ENCODE measurements around the gene MAB21L4. TPM values are rescaled to one million over a fixed set of nuclear protein-coding genes. Genes with fewer than 3 reads are reported as not detected.

Gene MAB21L4
- polyA plus RNA-seq, 3 donors from 2014 or later = not detected

DNA sequence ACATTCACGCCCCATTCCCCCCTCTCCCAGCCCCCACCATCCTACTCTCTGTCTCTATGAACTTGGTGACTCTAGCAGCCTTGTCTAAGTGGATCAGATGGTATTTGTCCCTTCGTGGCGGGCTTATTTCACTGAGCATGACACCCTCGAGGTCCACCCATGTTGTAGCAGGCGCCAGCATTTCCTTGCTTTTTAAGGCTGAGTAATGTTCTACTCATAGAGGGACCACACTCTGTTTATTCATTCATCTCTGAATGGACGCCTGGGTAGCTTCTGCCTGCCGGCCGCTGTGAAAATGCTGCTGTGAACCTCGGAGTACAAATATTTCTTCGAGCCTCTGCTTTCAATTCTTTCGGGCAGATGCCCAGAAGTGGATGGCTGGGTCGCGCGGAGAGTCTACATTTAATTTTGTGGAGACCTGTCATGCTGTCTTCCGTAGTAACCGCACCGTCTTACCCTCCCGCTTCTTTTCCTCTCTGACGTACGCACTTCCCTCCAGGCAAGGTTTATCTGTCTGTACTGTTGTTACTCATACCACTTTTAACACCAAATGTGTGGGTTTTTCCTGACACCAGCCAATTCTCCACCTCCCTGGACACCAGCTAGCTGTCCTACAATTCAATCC lies 15.8 kb upstream of the MAB21L4 start:
- no peak for DNase-seq
- no peaks in the 10 kb centered on the region for H3K36me3 Mint-ChIP-seq
- H3K4me3 Mint-ChIP-seq = no peak overlapping the region
- no peaks in the 10 kb centered on the region for H3K4me1 Mint-ChIP-seq
- H3K27ac Mint-ChIP-seq = no peak overlapping the region
- H3K27me3 Mint-ChIP-seq (ENCODE audit: low read depth in 3 of 3) = peaks cover 2 to 6% (median 4%) of the 10 kb centered on the region in 3 donors
- peaks cover 0 to 1% (median 0%) of the 10 kb centered on the region in 6 donors for H3K9me3 Mint-ChIP-seq

DNA sequence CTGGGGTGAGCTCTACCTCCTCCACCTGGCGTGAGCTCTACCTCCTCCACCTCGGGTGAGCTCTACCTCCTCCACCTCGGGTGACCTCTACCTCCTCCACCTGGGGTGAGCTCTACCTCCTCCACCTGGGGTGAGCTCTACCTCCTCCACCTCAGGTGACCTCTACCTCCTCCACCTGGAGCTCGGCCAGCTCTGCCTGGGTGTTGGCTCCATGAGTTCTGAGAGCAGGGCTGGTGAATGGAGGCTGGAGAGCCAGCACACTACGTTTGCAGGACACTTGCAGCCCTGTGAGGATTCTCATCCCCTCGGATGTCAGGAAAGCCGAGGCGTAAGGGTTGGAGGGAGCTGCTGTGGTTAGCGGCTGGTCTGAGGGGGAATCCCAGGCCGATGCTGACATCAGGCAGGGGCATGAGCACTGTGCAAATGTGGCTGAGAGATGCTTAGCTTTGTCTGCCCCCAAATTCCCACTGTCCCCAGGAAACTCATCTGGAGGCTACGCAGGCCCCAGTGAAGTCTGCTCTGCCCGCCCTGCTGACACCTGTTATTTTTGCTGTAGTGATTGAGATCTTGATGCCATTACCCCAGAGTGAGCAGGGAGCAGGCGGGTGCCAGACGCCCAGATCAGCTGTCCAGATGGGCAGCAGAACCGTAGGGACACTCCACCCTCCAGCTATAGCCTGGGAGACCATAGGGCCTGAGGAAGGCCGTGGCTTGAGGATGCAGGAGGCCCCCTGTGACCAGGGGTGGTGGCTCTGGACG lies 13.4 kb upstream of the MAB21L4 start:
- no peak for DNase-seq
- H3K9me3 Mint-ChIP-seq = peaks cover 0 to 1% (median 0%) of the 10 kb centered on the region in 6 donors
- H3K27me3 Mint-ChIP-seq (ENCODE audit: low read depth in 3 of 3) = peaks cover 2 to 6% (median 4%) of the 10 kb centered on the region in 3 donors
- H3K4me1 Mint-ChIP-seq = no peaks in the 10 kb centered on the region
- H3K4me3 Mint-ChIP-seq = no peak overlapping the region
- H3K27ac Mint-ChIP-seq = no peak overlapping the region
- H3K36me3 Mint-ChIP-seq = no peaks in the 10 kb centered on the region

DNA sequence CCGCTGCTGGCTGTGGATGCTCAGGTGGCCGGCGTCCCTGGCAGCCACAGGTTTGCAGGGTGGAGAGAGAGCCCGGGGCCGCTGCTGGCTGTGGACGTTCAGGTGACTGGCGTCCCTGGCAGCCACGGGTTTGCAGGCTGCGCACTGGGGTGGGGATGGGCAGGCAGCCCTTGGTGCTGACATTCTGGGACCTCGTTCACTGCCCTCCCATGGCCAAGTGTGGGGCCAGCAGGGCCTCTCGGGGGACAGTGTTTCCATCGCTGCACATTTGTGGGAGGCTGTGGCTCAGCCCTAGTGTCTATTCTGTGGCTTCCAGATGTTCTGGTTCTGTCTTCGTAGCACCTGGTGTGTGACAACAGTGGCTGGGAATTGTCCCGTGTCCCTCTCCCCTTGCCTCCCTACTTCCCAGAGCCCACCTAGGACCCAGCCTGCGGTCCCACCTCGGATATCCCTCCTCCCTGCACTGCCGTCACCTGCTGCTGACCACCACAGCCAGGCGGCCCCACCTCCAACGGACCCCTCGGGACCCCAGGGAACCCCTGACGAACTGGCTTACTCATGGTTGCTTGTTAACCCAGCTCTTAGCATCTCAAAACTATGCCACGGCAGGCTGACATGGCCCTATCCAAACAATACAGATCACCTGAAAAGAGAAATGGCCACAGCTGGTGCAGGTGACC lies 11.1 kb upstream of the MAB21L4 start:
- no peak for DNase-seq
- Mint-ChIP-seq H3K4me1 (no peaks in the 10 kb centered on the region), H3K9me3 (no peaks in the 10 kb centered on the region), H3K4me3 (no peak overlapping the region), H3K36me3 (no peaks in the 10 kb centered on the region), H3K27ac (no peak overlapping the region), H3K27me3 (ENCODE audit: low read depth in 3 of 3) (peaks cover 0 to 5% (median 2%) of the 10 kb centered on the region in 3 donors)

DNA sequence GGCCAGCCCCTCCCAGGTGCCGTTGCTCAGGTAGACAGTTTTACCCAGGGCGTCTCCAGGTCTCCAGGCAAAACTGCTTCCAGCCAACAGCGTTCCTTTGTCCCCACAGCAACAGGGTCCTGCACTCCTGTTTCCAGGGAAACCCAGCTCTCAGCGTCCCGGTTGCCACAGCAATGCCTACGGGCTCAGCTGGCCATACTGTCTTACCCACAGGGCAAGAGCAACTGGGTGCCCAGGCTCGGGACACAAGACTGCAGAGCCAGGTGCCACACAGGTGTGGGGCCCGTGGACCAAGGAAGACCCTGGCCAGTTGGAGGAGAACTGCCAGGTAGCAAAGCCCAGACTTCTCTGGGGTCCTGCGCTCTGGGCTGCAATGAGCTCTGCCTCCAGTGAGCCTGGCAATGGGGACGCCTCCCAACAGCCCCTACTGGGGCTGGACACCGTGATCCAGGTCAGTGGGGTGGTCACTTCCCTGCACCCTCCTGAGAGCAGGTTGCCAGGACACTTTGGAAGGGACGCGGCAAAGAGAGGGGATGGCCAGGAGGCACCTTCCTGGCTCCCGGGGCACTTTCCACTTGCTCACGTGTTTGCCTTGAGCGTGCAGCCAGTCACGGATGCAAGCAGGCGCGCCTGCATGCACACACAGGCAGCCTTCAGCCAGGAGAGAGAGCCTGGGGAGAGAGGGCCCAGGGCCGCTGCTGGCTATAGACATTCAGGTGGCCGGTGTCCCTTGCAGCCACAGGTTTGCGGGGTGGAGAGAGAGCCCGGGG lies 10.4 kb upstream of the MAB21L4 start, which contains the start of gene CROCC2:
Gene CROCC2, plus strand, starts transcription at position 196 of the 770 bp plus-strand sequence. Its CDS starts 178 bp downstream, at position 374.
- no peak for DNase-seq
- peaks cover 0 to 4% (median 2%) of the 10 kb centered on the region in 3 donors for H3K27me3 Mint-ChIP-seq (ENCODE audit: low read depth in 3 of 3)
- no peaks in the 10 kb centered on the region for H3K4me1 Mint-ChIP-seq
- no peaks in the 10 kb centered on the region for H3K9me3 Mint-ChIP-seq
- no peak within 1 kb of the TSS for H3K27ac Mint-ChIP-seq
- H3K4me3 Mint-ChIP-seq = no peak within 1 kb of the TSS
- no peaks in the 10 kb centered on the region for H3K36me3 Mint-ChIP-seq

DNA sequence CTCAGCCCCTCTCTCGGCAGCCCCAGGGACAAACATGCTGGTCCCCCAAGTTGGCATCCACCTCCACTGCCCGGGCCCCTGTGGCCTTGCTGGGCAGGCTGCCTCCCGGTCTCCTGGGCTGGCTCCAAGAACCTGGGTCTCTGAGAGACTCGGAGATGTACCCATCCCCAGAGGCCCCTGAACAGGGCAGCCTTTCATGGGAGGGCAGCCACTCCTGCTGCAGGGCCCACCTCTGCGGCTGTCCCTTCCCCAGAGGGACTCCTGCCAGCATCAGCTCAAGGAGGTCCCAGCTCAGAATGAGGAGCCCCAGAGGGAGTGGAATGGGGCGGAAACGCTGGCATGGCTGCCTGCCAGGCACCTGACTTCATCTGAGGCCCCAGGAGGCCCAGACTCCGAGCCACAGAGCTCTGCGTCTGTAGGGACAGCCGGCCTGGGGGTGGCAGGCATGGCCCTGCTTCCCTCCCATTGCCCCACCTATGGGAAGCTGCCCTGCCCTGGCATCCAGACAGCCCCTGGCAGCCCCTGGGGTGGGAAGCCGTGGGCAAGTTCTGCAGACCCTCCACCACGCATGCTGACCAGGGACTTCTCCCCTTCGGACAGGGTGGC lies 9.3 kb upstream of the MAB21L4 start:
- H3K4me1 Mint-ChIP-seq = no peaks in the 10 kb centered on the region
- H3K27me3 Mint-ChIP-seq (ENCODE audit: low read depth in 3 of 3) = peaks cover 0 to 4% (median 2%) of the 10 kb centered on the region in 3 donors
- no peaks in the 10 kb centered on the region for H3K9me3 Mint-ChIP-seq
- no peak overlapping the region for H3K4me3 Mint-ChIP-seq
- H3K36me3 Mint-ChIP-seq = no peaks in the 10 kb centered on the region
- no peak for DNase-seq
- no peak overlapping the region for H3K27ac Mint-ChIP-seq

DNA sequence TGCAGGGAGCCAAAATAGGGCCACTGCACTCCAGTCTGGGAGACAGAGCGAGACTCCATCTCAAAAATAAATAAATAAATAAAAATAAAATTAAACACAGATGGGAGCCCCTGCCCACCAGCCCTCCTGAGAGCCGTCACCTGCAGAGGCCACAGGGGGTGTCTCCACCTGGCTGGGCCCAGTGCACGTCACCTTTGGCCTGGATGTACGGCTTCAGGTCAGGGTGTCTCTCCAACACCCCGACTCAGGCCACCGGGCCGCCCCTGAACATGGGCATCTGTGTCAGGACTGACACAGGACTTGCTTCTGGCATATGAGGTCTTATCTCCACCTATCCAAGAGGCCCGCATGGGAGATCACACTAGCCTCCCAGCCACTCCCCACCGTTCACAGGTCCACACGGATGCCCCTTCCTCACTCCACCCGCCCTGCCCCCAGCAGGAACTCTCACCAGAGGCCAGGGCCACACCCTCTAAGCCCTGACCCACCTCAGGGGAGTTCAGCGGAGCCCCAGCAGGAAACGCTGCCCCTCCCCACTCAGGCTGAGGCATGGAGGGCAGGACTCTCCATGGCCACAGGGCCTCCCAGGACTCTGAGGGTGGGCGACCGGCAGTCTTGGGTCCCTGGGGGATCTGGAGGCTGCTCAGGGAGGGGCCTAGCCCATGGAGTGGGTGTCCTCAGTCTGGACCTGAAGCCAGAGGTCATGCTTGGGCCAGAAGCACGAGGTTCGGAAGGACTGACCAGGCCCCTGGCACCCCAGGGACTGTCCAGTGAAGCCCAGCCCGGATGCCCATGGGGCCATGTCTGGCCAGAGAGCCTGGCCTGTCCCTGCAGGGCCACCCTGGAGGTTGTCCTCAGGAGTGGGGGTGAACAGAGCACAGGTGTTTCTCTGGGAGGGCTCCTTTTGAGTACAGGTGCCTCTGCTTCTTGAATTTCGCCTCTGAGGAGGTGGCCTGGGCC lies 8.5 kb upstream of the MAB21L4 start:
- Mint-ChIP-seq H3K9me3 (no peaks in the 10 kb centered on the region), H3K27me3 (ENCODE audit: low read depth in 3 of 3) (peaks cover 0 to 4% (median 2%) of the 10 kb centered on the region in 3 donors), H3K27ac (no peak overlapping the region), H3K36me3 (no peaks in the 10 kb centered on the region), H3K4me1 (no peaks in the 10 kb centered on the region), H3K4me3 (no peak overlapping the region)
- no peak for DNase-seq

DNA sequence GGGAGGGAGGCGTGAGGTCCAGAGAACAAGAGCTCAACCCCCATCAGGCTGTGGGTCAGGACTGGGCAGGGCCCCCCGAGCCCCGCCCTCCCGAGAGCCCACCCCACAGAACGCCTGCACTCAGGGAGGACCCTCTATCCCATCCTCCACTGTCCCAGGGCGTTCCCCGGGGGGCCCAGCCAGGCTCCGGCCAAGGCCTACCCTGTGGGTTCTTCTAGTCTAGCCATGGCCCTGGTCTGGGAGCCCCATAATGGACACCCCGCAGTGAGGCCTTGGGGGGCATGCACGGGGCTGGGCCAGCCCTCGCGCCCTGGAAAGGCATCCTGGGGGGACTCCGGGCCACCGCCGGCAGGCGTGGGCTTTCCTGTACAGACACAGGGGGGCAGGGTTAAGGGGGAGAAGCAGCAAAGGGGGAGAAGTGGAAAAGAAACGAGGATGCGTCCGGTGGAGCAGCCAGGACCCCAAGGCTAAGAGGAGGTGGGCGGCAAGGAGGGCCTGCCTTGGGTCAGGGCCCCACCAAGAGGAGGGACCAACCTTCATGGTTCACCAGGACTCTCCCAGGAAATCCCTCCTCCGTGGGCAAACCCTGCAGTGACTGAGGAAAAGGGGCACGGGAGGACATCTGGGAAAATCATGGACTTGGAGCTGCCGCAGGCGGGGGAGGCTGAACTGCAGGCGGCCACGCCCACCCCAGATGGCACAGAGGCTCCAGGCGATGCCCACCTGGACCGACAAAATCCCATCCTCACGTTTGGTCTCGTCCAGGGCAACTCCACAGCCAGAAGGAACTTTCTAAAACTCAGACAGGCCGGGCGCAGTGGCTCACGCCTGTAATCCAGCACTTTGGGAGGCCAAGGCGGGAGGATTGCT lies 7.5 kb upstream of the MAB21L4 start:
- peaks cover 0 to 4% (median 4%) of the 10 kb centered on the region in 3 donors for H3K27me3 Mint-ChIP-seq (ENCODE audit: low read depth in 3 of 3)
- no peaks in the 10 kb centered on the region for H3K4me1 Mint-ChIP-seq
- no peak for DNase-seq
- H3K9me3 Mint-ChIP-seq = no peaks in the 10 kb centered on the region
- no peak overlapping the region for H3K4me3 Mint-ChIP-seq
- no peak overlapping the region for H3K27ac Mint-ChIP-seq
- H3K36me3 Mint-ChIP-seq = no peaks in the 10 kb centered on the region

DNA sequence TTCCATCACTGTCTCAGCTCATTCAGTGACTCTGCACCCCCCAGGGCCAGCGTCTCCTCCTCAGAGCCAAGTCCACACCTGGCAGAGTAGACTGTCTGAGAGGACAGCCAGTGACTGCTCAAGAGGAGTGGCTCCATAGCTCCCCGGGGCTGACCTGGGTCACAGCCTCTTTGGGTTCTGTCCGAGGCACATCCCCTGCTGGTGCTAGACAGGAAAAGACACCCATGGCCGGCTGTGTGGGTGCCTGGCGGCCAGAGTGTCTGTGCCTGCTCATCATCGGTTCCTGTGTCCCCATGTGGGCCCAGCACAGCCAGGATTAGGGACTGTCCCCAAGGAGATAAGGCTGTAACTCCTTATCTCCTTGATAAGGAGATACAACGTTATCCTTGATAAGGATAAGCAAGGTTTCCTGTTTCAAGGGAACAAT lies 6.7 kb upstream of the MAB21L4 start:
- Mint-ChIP-seq H3K9me3 (no peaks in the 10 kb centered on the region), H3K36me3 (no peaks in the 10 kb centered on the region), H3K4me3 (no peak overlapping the region), H3K27ac (no peak overlapping the region), H3K4me1 (no peaks in the 10 kb centered on the region), H3K27me3 (ENCODE audit: low read depth in 3 of 3) (peaks cover 0 to 4% (median 4%) of the 10 kb centered on the region in 3 donors)
- no peak for DNase-seq

DNA sequence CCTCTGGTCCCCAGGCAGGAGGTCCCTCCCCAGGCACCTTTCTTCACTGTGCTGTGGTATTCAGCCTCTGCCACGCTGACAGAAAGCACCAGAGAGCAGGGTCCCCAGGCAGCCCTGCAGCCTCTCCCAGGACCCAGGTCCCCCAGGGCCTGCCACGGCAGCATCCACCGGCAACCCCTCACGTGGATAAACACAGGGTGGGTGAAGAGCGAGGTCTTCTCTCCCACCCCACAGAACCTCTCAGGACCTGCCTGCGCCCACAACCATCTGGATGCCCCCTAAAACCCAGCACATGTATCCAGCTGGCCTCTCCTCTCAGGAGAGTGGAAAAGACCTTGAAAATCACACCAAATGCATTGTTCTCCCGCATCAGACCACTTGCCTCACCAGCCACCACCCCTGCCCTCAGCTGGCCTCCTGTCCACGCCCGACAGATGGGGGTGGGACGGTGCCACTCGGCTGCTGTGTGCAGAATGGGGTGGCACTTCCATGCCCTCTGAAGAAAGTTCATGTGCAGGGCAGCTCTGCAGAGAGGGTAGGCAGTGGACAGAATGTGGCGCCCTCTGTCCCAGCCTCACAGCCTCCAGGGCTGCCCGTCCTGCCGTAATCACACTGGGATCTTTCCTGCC lies 6.1 kb upstream of the MAB21L4 start:
- Mint-ChIP-seq H3K27me3 (ENCODE audit: low read depth in 3 of 3) (peaks cover 0 to 4% (median 2%) of the 10 kb centered on the region in 3 donors), H3K9me3 (no peaks in the 10 kb centered on the region), H3K4me3 (no peak overlapping the region), H3K4me1 (no peaks in the 10 kb centered on the region), H3K36me3 (no peaks in the 10 kb centered on the region), H3K27ac (no peak overlapping the region)
- DNase-seq = no peak

DNA sequence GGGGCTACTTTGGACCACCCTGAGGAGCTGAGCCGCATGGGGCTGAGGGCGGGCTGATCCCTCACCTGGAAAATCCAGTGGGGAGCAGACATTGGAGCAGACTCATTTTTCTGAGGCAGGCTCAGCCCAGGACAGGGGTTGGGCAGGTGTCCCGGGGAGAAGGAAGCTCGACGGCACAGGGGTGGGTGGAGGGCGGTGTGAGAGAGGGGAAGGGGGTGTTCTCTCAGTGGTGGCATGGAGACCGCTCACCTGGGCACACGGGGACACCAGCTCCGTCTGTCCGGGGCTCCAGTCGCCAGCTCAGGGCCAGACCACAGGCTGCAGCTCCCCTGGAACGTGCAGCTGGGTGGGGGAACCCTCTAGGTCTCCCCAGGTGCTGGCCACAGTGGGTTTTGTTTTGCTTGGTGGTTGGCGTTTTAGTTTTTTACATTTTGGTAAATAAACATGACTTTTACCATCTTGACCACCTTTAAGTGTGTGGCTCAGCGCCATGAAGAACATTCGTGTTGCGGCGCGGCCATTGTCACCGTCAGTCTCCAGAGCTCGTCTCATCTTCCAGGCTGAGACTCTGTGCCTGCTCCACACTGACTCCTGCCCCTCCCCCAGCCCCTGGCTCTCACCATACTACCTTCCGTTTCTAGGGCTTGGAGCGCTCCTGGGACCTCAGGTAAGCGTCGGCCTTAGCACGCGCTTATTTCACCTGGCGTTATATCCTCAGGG lies 4.3 kb upstream of the MAB21L4 start:
- no peak for DNase-seq
- H3K4me3 Mint-ChIP-seq = no peak overlapping the region
- peaks cover 0 to 4% (median 1%) of the 10 kb centered on the region in 3 donors for H3K27me3 Mint-ChIP-seq (ENCODE audit: low read depth in 3 of 3)
- H3K27ac Mint-ChIP-seq = no peak overlapping the region
- H3K4me1 Mint-ChIP-seq = no peaks in the 10 kb centered on the region
- no peaks in the 10 kb centered on the region for H3K36me3 Mint-ChIP-seq
- no peaks in the 10 kb centered on the region for H3K9me3 Mint-ChIP-seq

DNA sequence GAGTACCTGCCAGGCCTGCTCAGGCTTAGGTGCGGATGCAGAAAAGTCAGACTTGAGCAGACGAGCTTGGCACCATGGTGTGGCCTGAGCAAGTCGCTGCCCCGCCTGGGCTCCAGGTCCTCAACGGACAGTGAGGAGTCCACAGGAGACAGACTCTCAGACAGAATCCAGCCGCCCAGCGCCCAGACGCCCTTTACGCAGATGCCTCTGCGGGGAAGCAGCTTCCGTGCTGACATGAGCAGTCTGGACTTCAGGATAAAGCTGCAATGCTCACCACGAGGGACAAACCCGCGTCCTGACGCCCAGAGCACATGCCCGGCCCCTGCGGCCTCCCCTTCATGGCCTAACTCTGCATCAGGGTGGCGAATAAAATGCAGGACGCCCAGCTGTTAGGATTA lies 3.5 kb upstream of the MAB21L4 start:
- no peak for DNase-seq
- H3K36me3 Mint-ChIP-seq = no peaks in the 10 kb centered on the region
- no peaks in the 10 kb centered on the region for H3K4me1 Mint-ChIP-seq
- no peak overlapping the region for H3K27ac Mint-ChIP-seq
- no peak overlapping the region for H3K4me3 Mint-ChIP-seq
- peaks cover 0 to 4% (median 1%) of the 10 kb centered on the region in 3 donors for H3K27me3 Mint-ChIP-seq (ENCODE audit: low read depth in 3 of 3)
- no peaks in the 10 kb centered on the region for H3K9me3 Mint-ChIP-seq
